Thyroid gland (tissue), 4 donors: Measurements from ENCODE around the gene ZSWIM7.

ENCODE experiments used
- POLR2A ChIP-seq, 2 donors: fragments of 450-650 bp; IDR thresholded peaks; one replicate each; pipeline ENCODE4 v1.6.1; 2017; ENCODE audit warnings: antibody characterized with exemption in 2 of 2, mild to moderate bottlenecking in 2 of 2, moderate library complexity in 1 of 2
- TF ChIP-seq, protein P1 (sequence below), 6 experiments: fragments of 200-600 bp in 3 of 6; fragments of 450-650 bp in 3 of 6; sonication (generic) in 3 of 6; IDR thresholded peaks; one replicate each; pipeline ENCODE4 v1.5.1; 2016 to 2019; ENCODE audit warnings: antibody characterized with exemption in 6 of 6, mild to moderate bottlenecking in 2 of 6, inconsistent platforms in 1 of 6, moderate library complexity in 1 of 6

DNA sequence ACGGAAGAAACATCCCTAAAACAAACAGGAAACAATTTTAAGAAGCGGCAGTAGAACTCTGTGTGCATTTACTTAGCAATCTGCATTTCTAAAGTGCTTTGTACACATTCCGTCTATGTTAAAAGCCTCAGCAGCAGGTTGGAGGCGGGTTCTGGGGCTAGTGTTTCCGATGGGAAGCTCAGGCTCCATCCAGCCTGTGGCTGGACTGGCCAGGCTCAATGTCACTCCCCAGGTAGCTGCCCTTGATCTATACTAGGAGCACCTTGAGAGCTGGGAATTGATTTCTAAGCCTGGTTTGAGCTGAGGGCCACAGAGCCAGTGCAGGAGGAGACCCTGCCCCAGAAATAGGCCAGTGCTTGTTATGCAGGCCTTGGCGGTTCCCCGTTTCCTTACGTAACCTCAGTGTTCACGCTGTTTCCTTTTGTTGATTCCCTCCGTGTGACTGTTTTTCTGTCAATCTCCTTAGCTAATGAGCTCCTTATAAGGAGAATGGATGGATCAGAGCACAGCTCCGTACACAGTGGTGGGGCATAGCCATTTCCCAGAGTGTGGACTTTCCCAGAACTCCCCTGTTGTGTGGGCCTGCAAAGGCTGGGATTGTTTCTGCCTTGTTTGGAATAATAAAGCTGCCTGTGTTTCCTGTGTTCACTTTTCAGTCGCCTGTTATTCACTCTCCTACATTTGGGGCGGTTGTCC, 33.2 kb downstream of the ZSWIM7 start:
- no peak for TF ChIP-seq POLR2A (IDR thresholded peaks at IDR 0.05)
- TF ChIP-seq, protein P1, sequence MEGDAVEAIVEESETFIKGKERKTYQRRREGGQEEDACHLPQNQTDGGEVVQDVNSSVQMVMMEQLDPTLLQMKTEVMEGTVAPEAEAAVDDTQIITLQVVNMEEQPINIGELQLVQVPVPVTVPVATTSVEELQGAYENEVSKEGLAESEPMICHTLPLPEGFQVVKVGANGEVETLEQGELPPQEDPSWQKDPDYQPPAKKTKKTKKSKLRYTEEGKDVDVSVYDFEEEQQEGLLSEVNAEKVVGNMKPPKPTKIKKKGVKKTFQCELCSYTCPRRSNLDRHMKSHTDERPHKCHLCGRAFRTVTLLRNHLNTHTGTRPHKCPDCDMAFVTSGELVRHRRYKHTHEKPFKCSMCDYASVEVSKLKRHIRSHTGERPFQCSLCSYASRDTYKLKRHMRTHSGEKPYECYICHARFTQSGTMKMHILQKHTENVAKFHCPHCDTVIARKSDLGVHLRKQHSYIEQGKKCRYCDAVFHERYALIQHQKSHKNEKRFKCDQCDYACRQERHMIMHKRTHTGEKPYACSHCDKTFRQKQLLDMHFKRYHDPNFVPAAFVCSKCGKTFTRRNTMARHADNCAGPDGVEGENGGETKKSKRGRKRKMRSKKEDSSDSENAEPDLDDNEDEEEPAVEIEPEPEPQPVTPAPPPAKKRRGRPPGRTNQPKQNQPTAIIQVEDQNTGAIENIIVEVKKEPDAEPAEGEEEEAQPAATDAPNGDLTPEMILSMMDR (IDR thresholded peaks at IDR 0.05): no peak
